BE2C (cell line): ENCODE results near the gene PRR14.

ENCODE experiments used
- DNase-seq: peaks from one replicate; pipeline ENCODE4 v3.0.0-alpha.2; 2020
- H3K27me3 ChIP-seq: fragments of 250-450 bp; sonication (Bioruptor Pico); 2 replicates; pipeline ENCODE4 v1.5.1; 2020; ENCODE audit warnings: mild to moderate bottlenecking
- H3K36me3 ChIP-seq: fragments of 250-450 bp; sonication (Bioruptor Pico); 2 replicates; pipeline ENCODE4 v1.5.1; 2020; ENCODE audit warnings: mild to moderate bottlenecking
- H3K4me1 ChIP-seq: fragments of 250-450 bp; sonication (Bioruptor Pico); 2 replicates; pipeline ENCODE4 v1.5.1; 2020
- H3K4me3 ChIP-seq: 2 replicates; pipeline ENCODE4 v1.5.1; 2011; ENCODE audit warnings: low read depth, low read length
- H3K9me3 ChIP-seq: fragments of 250-450 bp; sonication (Bioruptor Pico); 2 replicates; pipeline ENCODE4 v1.5.1; 2020
- TF ChIP-seq, protein P1 (sequence below): IDR thresholded peaks from 2 replicates; pipeline ENCODE4 v1.5.1; 2012; ENCODE audit warnings: mild to moderate bottlenecking, low read depth, low read length

PRR14 gene

DNA sequence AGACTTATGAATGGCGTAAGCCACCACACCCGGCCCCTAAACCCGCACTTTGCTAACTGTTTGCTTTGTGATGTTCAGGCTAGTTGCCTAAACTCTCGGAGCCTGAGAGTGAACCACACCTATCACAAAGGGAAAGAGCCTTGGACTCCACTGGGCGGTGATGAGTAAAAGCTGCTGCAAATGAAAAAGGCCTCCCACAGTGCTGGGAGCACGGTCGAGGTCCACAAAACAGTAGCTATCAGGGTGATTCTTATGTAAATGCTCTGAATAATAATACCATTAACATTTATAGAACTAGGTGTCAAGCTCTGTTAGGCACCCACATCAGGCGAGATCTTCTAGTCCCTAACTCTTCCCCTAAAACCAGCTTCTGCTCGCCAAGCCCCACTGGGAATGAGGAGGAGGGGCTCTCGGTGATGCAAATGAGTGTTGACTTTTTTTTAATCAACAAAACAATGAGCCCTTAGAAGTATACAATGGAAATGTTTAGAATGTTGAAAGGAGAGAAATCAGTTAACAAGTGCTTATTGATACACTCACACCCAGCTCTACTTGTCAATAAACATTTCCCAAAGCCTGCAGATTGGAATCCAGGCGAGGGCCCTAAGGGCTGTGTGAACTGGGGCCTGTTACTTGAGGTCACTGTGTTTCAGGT is 27.3 kb downstream of the PRR14 start:
- H3K9me3 ChIP-seq, result no peaks in the 10 kb centered on the region
- no peak overlapping the region for H3K4me3 ChIP-seq
- H3K36me3 ChIP-seq, result no peaks in the 10 kb centered on the region
- no peaks in the 10 kb centered on the region for H3K27me3 ChIP-seq
- H3K4me1 ChIP-seq, result no peaks in the 10 kb centered on the region
- TF ChIP-seq, protein P1, sequence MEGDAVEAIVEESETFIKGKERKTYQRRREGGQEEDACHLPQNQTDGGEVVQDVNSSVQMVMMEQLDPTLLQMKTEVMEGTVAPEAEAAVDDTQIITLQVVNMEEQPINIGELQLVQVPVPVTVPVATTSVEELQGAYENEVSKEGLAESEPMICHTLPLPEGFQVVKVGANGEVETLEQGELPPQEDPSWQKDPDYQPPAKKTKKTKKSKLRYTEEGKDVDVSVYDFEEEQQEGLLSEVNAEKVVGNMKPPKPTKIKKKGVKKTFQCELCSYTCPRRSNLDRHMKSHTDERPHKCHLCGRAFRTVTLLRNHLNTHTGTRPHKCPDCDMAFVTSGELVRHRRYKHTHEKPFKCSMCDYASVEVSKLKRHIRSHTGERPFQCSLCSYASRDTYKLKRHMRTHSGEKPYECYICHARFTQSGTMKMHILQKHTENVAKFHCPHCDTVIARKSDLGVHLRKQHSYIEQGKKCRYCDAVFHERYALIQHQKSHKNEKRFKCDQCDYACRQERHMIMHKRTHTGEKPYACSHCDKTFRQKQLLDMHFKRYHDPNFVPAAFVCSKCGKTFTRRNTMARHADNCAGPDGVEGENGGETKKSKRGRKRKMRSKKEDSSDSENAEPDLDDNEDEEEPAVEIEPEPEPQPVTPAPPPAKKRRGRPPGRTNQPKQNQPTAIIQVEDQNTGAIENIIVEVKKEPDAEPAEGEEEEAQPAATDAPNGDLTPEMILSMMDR, result no peak
- no peak for DNase-seq

DNA sequence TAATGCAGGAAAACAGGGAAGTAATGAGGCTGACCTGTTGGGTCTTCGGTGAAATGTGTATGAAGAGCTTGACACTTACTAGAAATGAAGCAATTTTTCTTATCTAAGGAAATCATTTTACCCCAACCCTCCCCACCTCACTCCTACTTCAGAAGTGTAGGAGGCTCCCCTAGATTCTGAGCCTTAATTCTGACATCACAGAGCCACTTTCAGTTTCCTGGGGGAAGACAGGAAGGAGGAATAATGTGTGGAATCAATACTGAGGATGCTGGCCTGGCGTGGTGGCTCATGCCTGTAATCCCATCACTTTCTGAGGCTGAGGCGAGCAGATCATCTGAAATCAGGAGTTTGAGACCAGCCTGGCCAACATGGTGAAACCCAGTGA is 27.8 kb downstream of the PRR14 start:
- Histone ChIP-seq H3K4me3 (no peak overlapping the region), H3K4me1 (no peaks in the 10 kb centered on the region), H3K36me3 (no peaks in the 10 kb centered on the region), H3K9me3 (no peaks in the 10 kb centered on the region), H3K27me3 (no peaks in the 10 kb centered on the region)
- TF ChIP-seq, protein P1, result no peak
- DNase-seq, result no peak

DNA sequence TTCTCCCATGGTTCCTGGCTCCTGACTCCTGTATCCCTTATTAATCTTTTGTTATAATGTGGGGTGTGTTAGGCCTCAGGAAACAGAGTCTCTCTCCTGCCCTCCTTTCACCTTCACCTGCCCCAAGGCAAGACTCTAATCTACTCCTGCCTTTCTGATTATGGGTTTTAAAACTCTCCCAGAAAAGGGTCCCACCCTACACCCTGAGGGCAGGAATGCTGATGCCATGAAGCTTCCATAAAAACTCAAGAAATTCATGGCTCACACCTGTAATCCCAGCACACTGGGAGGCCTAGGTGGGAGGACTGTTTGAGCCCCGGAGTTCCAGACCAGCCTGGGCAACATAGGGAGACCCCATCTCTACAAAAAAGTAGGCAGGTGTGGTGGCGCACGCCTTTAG is 29.6 kb downstream of the PRR14 start:
- DNase-seq, result no peak
- H3K36me3 ChIP-seq, result no peaks in the 10 kb centered on the region
- TF ChIP-seq, protein P1, result no peak
- no peaks in the 10 kb centered on the region for H3K9me3 ChIP-seq
- H3K4me3 ChIP-seq, result no peak overlapping the region
- no peaks in the 10 kb centered on the region for H3K27me3 ChIP-seq
- H3K4me1 ChIP-seq, result no peaks in the 10 kb centered on the region

DNA sequence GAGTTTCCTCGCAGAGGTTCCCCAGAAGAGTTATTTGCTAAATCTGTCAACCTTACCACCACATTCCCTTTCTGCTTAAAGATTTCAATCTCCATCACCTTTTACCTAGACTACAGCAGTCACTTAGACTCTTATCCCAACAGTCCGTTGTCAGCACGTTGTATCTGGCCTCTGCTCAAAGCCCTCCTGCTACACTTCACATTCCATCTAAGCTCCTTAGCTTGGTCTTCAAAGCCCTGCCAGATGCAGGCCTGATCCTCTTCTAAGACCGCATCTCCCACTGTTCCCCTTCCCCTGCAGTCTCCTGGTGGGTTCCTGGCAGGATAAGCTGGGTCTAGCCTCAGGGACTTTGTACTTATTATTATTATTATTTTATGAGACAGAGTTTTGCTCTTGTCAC is 37.9 kb downstream of the PRR14 start:
- Histone ChIP-seq H3K9me3 (no peaks in the 10 kb centered on the region), H3K27me3 (no peaks in the 10 kb centered on the region), H3K4me1 (no peaks in the 10 kb centered on the region), H3K36me3 (no peaks in the 10 kb centered on the region), H3K4me3 (no peak overlapping the region)
- TF ChIP-seq, protein P1, result no peak
- DNase-seq, result no peak

DNA sequence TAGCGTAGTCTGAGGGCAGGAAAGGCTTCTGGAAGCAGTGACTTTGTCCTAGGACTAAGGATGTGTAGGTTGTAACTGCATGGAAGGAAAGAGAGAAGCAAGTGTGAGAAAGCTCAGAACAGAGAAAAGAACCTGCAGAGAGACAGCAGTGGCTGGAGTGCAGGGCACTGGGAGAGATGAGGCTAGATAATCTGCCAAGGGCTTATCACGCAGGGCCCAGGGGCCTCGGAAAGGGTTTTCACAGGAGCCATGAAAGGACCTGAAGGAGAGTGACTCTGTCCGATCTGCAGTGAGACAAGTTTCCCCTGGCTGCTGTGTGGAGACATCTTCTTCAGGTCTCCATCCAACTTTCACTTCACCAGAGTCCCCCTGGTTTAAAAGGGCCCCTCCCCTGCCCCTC is 41.1 kb downstream of the PRR14 start:
- Histone ChIP-seq H3K36me3 (no peaks in the 10 kb centered on the region), H3K9me3 (no peaks in the 10 kb centered on the region), H3K4me3 (no peak overlapping the region), H3K27me3 (no peaks in the 10 kb centered on the region), H3K4me1 (no peaks in the 10 kb centered on the region)
- TF ChIP-seq, protein P1, result no peak
- no peak for DNase-seq

DNA sequence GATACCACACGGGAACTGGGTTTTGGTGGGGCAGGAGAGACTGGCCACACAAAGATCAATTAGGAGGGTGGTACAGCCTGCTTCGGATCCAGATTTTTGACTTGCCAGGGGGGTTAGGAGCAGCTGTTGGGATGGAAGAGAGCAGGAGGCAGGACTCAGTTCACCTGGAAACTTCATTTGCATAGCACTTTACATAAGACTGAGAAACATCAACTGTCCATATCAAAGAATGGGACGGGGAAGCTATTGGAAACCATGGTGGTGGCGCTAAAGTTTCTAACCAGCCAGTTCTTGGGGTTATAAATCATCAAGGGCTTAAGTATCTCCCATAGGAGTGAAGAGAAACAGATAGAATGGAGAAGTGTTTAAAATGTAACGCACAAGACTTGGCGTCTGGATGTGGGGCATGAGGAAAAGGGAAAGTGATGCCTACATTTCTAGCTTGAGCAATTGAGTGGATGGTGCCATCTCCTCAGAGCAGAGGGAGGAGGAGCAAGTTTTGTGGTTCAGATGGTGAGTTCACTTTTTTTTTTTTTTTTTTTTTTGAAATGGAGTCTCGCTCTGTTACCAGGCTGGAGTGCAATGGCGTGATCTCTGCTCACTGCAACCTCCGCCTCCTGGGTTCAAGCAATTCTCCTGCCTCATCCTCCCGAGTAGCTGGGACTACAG is 41.8 kb downstream of the PRR14 start:
- no peaks in the 10 kb centered on the region for H3K36me3 ChIP-seq
- no peak for DNase-seq
- H3K9me3 ChIP-seq, result no peaks in the 10 kb centered on the region
- no peak overlapping the region for H3K4me3 ChIP-seq
- H3K4me1 ChIP-seq, result no peaks in the 10 kb centered on the region
- TF ChIP-seq, protein P1, result no peak
- H3K27me3 ChIP-seq, result no peaks in the 10 kb centered on the region
